Neural cell (in vitro differentiated cells): Measurements from ENCODE around the gene NR2F1-AS1. TPM values are rescaled to one million over a fixed set of nuclear protein-coding genes. Genes with fewer than 3 reads are reported as not detected.

ENCODE experiments used
- H2AFZ ChIP-seq: fragments of 200-600, 300-800 bp; sonication (generic), shearing (Covaris generic); 2 replicates; pipeline ENCODE4 v1.6.0; 2014; ENCODE audit warnings: low read depth, mild to moderate bottlenecking, antibody characterized with exemption, low read length, moderate library complexity
- H3F3A ChIP-seq: fragments of 200-600 bp; shearing (Covaris generic); 2 replicates; pipeline ENCODE4 v1.6.1; 2016; ENCODE audit warnings: mild to moderate bottlenecking, moderate library complexity, mixed read lengths, antibody characterized with exemption, low read length; ENCODE audit not compliant: insufficient read depth, poor library complexity, severe bottlenecking
- H3K27ac ChIP-seq: fragments of 200-600, 300-800 bp; sonication (generic), shearing (Covaris generic); 2 replicates; pipeline ENCODE4 v1.5.1; 2014; ENCODE audit warnings: mild to moderate bottlenecking, low read length, moderate library complexity
- H3K27me3 ChIP-seq: fragments of 300-800, 200-600 bp; sonication (generic), shearing (Covaris generic); 2 replicates; pipeline ENCODE4 v1.6.0; 2014; ENCODE audit warnings: mild to moderate bottlenecking, low read depth, low read length, moderate library complexity; ENCODE audit not compliant: insufficient read depth
- H3K36me3 ChIP-seq: fragments of 300-800, 200-600 bp; sonication (generic), shearing (Covaris generic); 2 replicates; pipeline ENCODE4 v1.5.1; 2014; ENCODE audit warnings: mild to moderate bottlenecking, antibody characterized with exemption, low read length, moderate library complexity; ENCODE audit not compliant: insufficient read depth
- H3K4me2 ChIP-seq: fragments of 300-800, 200-600 bp; sonication (generic), shearing (Covaris generic); 2 replicates; pipeline ENCODE4 v1.6.0; 2014; ENCODE audit warnings: mild to moderate bottlenecking, low read length
- H3K4me3 ChIP-seq: fragments of 300-800, 200-600 bp; sonication (generic), shearing (Covaris generic); 2 replicates; pipeline ENCODE4 v1.5.1; 2014; ENCODE audit warnings: mild to moderate bottlenecking, low read length, moderate library complexity
- H3K79me2 ChIP-seq: fragments of 200-600 bp; shearing (Covaris generic); replicated peaks from 2 replicates; pipeline ENCODE4 v1.6.0; 2014; ENCODE audit warnings: mild to moderate bottlenecking, low read length, moderate library complexity; ENCODE audit not compliant: insufficient read depth
- H3K9ac ChIP-seq: fragments of 300-800, 200-600 bp; sonication (generic), shearing (Covaris generic); 2 replicates; pipeline ENCODE4 v1.6.1; 2016; ENCODE audit warnings: mild to moderate bottlenecking, low read length, mixed read lengths
- H3K9me2 ChIP-seq: fragments of 200-600 bp; shearing (Covaris generic); 2 replicates; pipeline ENCODE4 v1.6.1; 2016; ENCODE audit warnings: mild to moderate bottlenecking, low read length, mixed read lengths; ENCODE audit not compliant: insufficient read depth
- H3K9me3 ChIP-seq: fragments of 200-600, 300-800 bp; sonication (generic), shearing (Covaris generic); 2 replicates; pipeline ENCODE4 v1.6.1; 2016; ENCODE audit warnings: mild to moderate bottlenecking, mixed run types, low read length, moderate library complexity, mixed read lengths
- H4K20me1 ChIP-seq: fragments of 200-600 bp; shearing (Covaris generic); 2 replicates; pipeline ENCODE4 v1.6.1; 2016; ENCODE audit warnings: mild to moderate bottlenecking, mixed run types; ENCODE audit not compliant: insufficient read depth
- CTCF ChIP-seq: fragments of 450-650 bp; IDR thresholded peaks from 2 replicates; pipeline ENCODE4 v1.5.1; 2014; ENCODE audit warnings: antibody characterized with exemption, mild to moderate bottlenecking, moderate library complexity; ENCODE audit not compliant: poor library complexity, severe bottlenecking
- EP300 ChIP-seq: fragments of 450-650 bp; conservative IDR thresholded peaks from 2 replicates; pipeline ENCODE4 v1.6.1; 2014; ENCODE audit warnings: antibody characterized with exemption, mild to moderate bottlenecking, moderate library complexity; ENCODE audit not compliant: poor library complexity, severe bottlenecking
- EZH2 ChIP-seq: fragments of 200-600, 300-800 bp; shearing (Covaris generic), sonication (generic); IDR thresholded peaks from 2 replicates; pipeline ENCODE4 v1.6.1; 2014; ENCODE audit warnings: antibody characterized with exemption, low read length, borderline replicate concordance, mild to moderate bottlenecking; ENCODE audit not compliant: insufficient read depth, poor library complexity, severe bottlenecking
- MXI1 ChIP-seq: fragments of 450-650 bp; conservative IDR thresholded peaks from 2 replicates; pipeline ENCODE4 v1.6.1; 2014; ENCODE audit warnings: antibody characterized with exemption, mild to moderate bottlenecking; ENCODE audit not compliant: poor library complexity, severe bottlenecking
- POLR2AphosphoS5 ChIP-seq: IDR thresholded peaks from 2 replicates; pipeline ENCODE4 v1.6.1; 2012
- RAD21 ChIP-seq: fragments of 450-650 bp; conservative IDR thresholded peaks from 2 replicates; pipeline ENCODE4 v1.6.1; 2014; ENCODE audit warnings: antibody characterized with exemption, mild to moderate bottlenecking, moderate library complexity
- REST ChIP-seq: IDR thresholded peaks from 2 replicates; pipeline ENCODE4 v1.6.1; 2012; ENCODE audit warnings: borderline replicate concordance
- SMC3 ChIP-seq: fragments of 450-650 bp; conservative IDR thresholded peaks from 2 replicates; pipeline ENCODE4 v1.6.1; 2014; ENCODE audit warnings: antibody characterized with exemption, mild to moderate bottlenecking, moderate library complexity; ENCODE audit not compliant: poor library complexity
- TAF1 ChIP-seq: IDR thresholded peaks from 2 replicates; pipeline ENCODE4 v1.6.1; 2012; ENCODE audit warnings: low read depth
- polyA plus RNA-seq: library from polyadenylated mRNA; depleted of rRNA; stranded (reverse); fragments of >200 nt; gene quantifications from 2 replicates; pipeline ENCODE4 v1.2.3, GENCODE V29; 2014

The NR2F1-AS1 gene
- polyA plus RNA-seq, 1 donor from 2014 or later, result 0.24 TPM

- no peaks in the 10 kb centered on the region for H3K79me2 ChIP-seq
- H3K9ac ChIP-seq, result no peak overlapping the region
- no peaks in the 10 kb centered on the region for H3K9me2 ChIP-seq
- H3K36me3 ChIP-seq, result no peaks in the 10 kb centered on the region
- H3K9me3 ChIP-seq, result no peaks in the 10 kb centered on the region
- no peaks in the 10 kb centered on the region for H3K27me3 ChIP-seq
- no peak overlapping the region for H2AFZ ChIP-seq
- no peaks in the 10 kb centered on the region for H4K20me1 ChIP-seq
- H3F3A ChIP-seq, result no peaks in the 10 kb centered on the region
- H3K4me3 ChIP-seq, result no peak overlapping the region
- TF ChIP-seq EP300, result peak; percentile 83
- peak; percentile 63 for TF ChIP-seq REST
- no peak for TF ChIP-seq MXI1
- no peak for TF ChIP-seq SMC3
- TF ChIP-seq EZH2, result no peak
- TF ChIP-seq RAD21, result no peak
- no peak for TF ChIP-seq CTCF
- TF ChIP-seq TAF1, result no peak
- TF ChIP-seq POLR2AphosphoS5, result peak; percentile 95
- H3K27ac ChIP-seq, result no peak overlapping the region
- H3K4me2 ChIP-seq, result no peak overlapping the region
These were observed 165.2 kb downstream of the NR2F1-AS1 start for GRCh38 chr5:93415819-93416218.

GRCh38 chr5:93411716-93412115 lies 169.3 kb downstream of the NR2F1-AS1 start:
- H3K9me3 ChIP-seq, result no peaks in the 10 kb centered on the region
- H3K4me3 ChIP-seq, result no peak overlapping the region
- no peak overlapping the region for H2AFZ ChIP-seq
- no peak overlapping the region for H3K4me2 ChIP-seq
- H4K20me1 ChIP-seq, result no peaks in the 10 kb centered on the region
- peaks cover 6% of the 10 kb centered on the region for H3F3A ChIP-seq
- H3K9me2 ChIP-seq, result no peaks in the 10 kb centered on the region
- H3K79me2 ChIP-seq, result no peaks in the 10 kb centered on the region
- no peak overlapping the region for H3K9ac ChIP-seq
- no peaks in the 10 kb centered on the region for H3K27me3 ChIP-seq
- H3K27ac ChIP-seq, result no peak overlapping the region
- TF ChIP-seq SMC3, result no peak
- TF ChIP-seq REST, result no peak
- TF ChIP-seq EP300, result no peak
- no peak for TF ChIP-seq CTCF
- no peak for TF ChIP-seq EZH2
- TF ChIP-seq MXI1, result no peak
- TF ChIP-seq RAD21, result no peak
- TF ChIP-seq TAF1, result no peak
- no peak for TF ChIP-seq POLR2AphosphoS5
- no peaks in the 10 kb centered on the region for H3K36me3 ChIP-seq
